ENCODE measurements around the gene SMIM22. TPM values are rescaled to one million over a fixed set of nuclear protein-coding genes. Genes with fewer than 3 reads are reported as not detected.

The SMIM22 gene
- total RNA-seq, 1 experiment from 2014 or later = not detected

- Histone ChIP-seq H3K27me3 (ENCODE audit: control insufficient read depth, insufficient read depth, low read length) (no peaks in the 10 kb centered on the region), H3K36me3 (replicated peaks; ENCODE audit: control insufficient read depth, insufficient read depth, low read length) (peaks cover 34% of the 10 kb centered on the region), H3K4me3 (ENCODE audit: insufficient read depth, low read depth, low read length) (no peak overlapping the region)
- DNase-seq = no peak
Measured at GRCh38 chr16:4839942-4840341, 44.8 kb downstream of the SMIM22 start.

DNA sequence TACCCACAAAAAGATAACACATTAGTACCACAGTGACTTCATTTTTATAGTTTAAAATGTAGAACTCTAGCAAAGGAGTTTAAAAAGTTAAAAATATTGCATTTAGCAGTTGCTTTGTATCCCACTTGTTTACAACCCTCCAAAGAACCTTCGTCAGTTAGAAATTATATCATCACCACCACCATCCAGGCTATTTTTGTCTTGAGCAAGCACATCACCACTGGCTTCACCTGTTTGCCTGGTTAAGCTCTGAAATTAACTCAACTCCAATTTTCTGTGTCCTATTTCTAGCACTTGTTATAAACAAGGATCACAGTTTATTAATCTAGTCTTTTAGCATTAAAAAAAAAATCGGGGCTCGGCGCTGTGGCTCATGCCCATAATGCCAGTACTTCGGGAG, 45.8 kb downstream of the SMIM22 start:
- peaks cover 34% of the 10 kb centered on the region for H3K36me3 ChIP-seq (replicated peaks; ENCODE audit: control insufficient read depth, insufficient read depth, low read length)

More for the DNA sequence above, 45.8 kb downstream of the SMIM22 start:
- DNase-seq = no peak
- Histone ChIP-seq H3K27me3 (ENCODE audit: control insufficient read depth, insufficient read depth, low read length) (no peaks in the 10 kb centered on the region), H3K4me3 (ENCODE audit: insufficient read depth, low read depth, low read length) (no peak overlapping the region)

Other genes with a start within 250 kb of the SMIM22 start
- gene C16orf96, start 239.0 kb upstream of the SMIM22 start, total RNA-seq (2014; rRNA removed; shearing (Covaris generic)) = 0.38 and 0.41 TPM in 2 replicates
- 21.4 and 26.8 TPM in 2 replicates for gene UBALD1, start 180.5 kb upstream of the SMIM22 start, total RNA-seq (2014; rRNA removed; shearing (Covaris generic))
- gene MGRN1, start 170.5 kb upstream of the SMIM22 start, total RNA-seq (2014; rRNA removed; shearing (Covaris generic)) = 35.6 and 42.8 TPM in 2 replicates
- gene NUDT16L1, start 101.8 kb upstream of the SMIM22 start, total RNA-seq (2014; rRNA removed; shearing (Covaris generic)) = 43.9 and 50.5 TPM in 2 replicates
- 19.5 and 21.8 TPM in 2 replicates for gene ANKS3, start 61.1 kb upstream of the SMIM22 start, total RNA-seq (2014; rRNA removed; shearing (Covaris generic))
- gene DNAAF8, start 60.8 kb upstream of the SMIM22 start, total RNA-seq (2014; rRNA removed; shearing (Covaris generic)) = 1.1 TPM in 1 of 2 replicates, not detected in the other
- 17.3 and 19.3 TPM in 2 replicates for gene ZNF500, start 28.2 kb upstream of the SMIM22 start, total RNA-seq (2014; rRNA removed; shearing (Covaris generic))
- not detected in 2 replicates for gene SEPTIN12, start 7.0 kb upstream of the SMIM22 start, total RNA-seq (2014; rRNA removed; shearing (Covaris generic))
- gene ROGDI, start 7.3 kb downstream of the SMIM22 start, total RNA-seq (2014; rRNA removed; shearing (Covaris generic)) = 26.4 and 37.0 TPM in 2 replicates
- 56.6 and 64.7 TPM in 2 replicates for gene GLYR1, start 51.9 kb downstream of the SMIM22 start, total RNA-seq (2014; rRNA removed; shearing (Covaris generic))
- 32.8 and 36.7 TPM in 2 replicates for gene UBN1, start 52.1 kb downstream of the SMIM22 start, total RNA-seq (2014; rRNA removed; shearing (Covaris generic))
- gene PPL, start 141.8 kb downstream of the SMIM22 start, total RNA-seq (2014; rRNA removed; shearing (Covaris generic)) = 9.2 and 10.2 TPM in 2 replicates
- 2.1 and 2.4 TPM in 2 replicates for gene SEC14L5, start 163.0 kb downstream of the SMIM22 start, total RNA-seq (2014; rRNA removed; shearing (Covaris generic))
- 11.9 and 12.7 TPM in 2 replicates for gene NAGPA, start 238.6 kb downstream of the SMIM22 start, total RNA-seq (2014; rRNA removed; shearing (Covaris generic))

Data from H7 (cell line).